ENCODE data around the gene LYPD6. TPM values are rescaled to one million over a fixed set of nuclear protein-coding genes. Genes with fewer than 3 reads are reported as not detected.

Gene LYPD6
- total RNA-seq, 4 donors from 2014 or later, result 0.57 to 1.2 (median 0.80) TPM

DNA sequence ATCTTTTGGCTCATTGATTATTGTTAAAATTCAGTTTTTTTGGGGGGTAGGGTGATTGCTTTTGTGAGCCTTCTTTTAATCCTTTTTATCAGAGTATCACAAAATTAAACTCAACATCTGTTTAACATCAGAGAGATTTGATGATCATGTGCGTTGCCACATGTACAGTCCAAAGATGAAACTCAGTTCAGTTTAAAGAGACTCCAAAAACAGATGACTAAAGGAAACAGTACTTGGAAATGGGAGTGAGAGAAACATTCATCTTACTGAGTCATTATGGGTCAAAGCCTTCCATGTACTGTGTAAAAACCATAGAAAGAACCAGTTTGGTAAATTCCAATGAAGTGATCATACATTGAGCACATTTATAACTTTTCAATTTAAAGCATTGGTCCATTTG lies 53.0 kb downstream of the LYPD6 start:
- 67 to 68% methylated on average over 1 of the region's 1 CpG for WGBS, 2 donors
- no peak for DNase-seq
- H3K27ac ChIP-seq, result no peak overlapping the region

DNA sequence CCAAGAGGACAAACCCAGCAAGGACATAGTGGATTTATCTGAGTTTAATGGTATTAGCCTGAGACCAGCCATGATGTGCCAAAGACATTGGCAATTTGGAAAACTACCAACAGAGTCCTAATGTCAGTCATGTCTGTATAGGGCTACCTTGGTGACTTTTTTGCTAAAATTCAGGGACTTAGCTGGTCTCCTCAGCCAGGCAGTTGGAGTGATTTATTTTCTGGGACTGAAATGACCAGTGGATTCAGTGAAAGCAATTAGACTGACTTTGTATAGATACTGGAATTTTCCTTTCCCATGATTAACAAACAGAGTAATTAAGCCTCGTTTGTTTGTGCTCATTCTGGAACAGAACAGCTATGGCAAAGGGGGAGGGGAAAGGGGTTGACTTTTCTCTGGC lies 55.0 kb downstream of the LYPD6 start:
- 33 to 43% methylated on average over 1 of the region's 1 CpG for WGBS, 2 donors
- intact Hi-C loops (cut with DNase I), result no loop called here
- no peaks in the 10 kb centered on the region for H3K36me3 ChIP-seq
- H3K4me1 ChIP-seq, result no peaks in the 10 kb centered on the region
- no peaks in the 10 kb centered on the region for H3K9me3 ChIP-seq
- H3K27me3 ChIP-seq, result no peaks in the 10 kb centered on the region
- TF ChIP-seq POLR2A (IDR thresholded peaks at IDR 0.05) (no peak), CTCF (IDR thresholded peaks at IDR 0.05) (no peak)
- no peak overlapping the region for H3K27ac ChIP-seq
- no peak for DNase-seq
- no peak overlapping the region for H3K4me3 ChIP-seq

More for the DNA sequence above, 53.0 kb downstream of the LYPD6 start:
- intact Hi-C loops (cut with DNase I), result no loop called here
- H3K36me3 ChIP-seq, result no peaks in the 10 kb centered on the region
- H3K27me3 ChIP-seq, result no peaks in the 10 kb centered on the region
- TF ChIP-seq CTCF (IDR thresholded peaks at IDR 0.05), result no peak
- no peak for TF ChIP-seq POLR2A (IDR thresholded peaks at IDR 0.05)
- no peaks in the 10 kb centered on the region for H3K9me3 ChIP-seq
- no peak overlapping the region for H3K4me3 ChIP-seq
- H3K4me1 ChIP-seq, result no peaks in the 10 kb centered on the region

- WGBS, 2 donors, result 79 to 89% methylated on average over 2 of the region's 2 CpGs
- no peak for TF ChIP-seq POLR2A (IDR thresholded peaks at IDR 0.05)
- no peaks in the 10 kb centered on the region for H3K27me3 ChIP-seq
- H3K4me3 ChIP-seq, result no peak overlapping the region
- intact Hi-C loops (cut with DNase I), result no loop called here
- H3K4me1 ChIP-seq, result no peaks in the 10 kb centered on the region
- H3K27ac ChIP-seq, result no peak overlapping the region
- no peaks in the 10 kb centered on the region for H3K36me3 ChIP-seq
- no peak for DNase-seq
- no peaks in the 10 kb centered on the region for H3K9me3 ChIP-seq
Observed at GRCh38 chr2:149387411-149387810, 57.0 kb downstream of the LYPD6 start.

GRCh38 chr2:149388120-149388816 lies 57.9 kb downstream of the LYPD6 start:
- Histone ChIP-seq H3K36me3 (no peaks in the 10 kb centered on the region), H3K9me3 (no peaks in the 10 kb centered on the region), H3K27ac (no peak overlapping the region), H3K4me3 (no peak overlapping the region), H3K4me1 (no peaks in the 10 kb centered on the region), H3K27me3 (no peaks in the 10 kb centered on the region)
- TF ChIP-seq CTCF (IDR thresholded peaks at IDR 0.05) (no peak), POLR2A (IDR thresholded peaks at IDR 0.05) (no peak)
- intact Hi-C loops (cut with DNase I), result no loop called here
- DNase-seq, result no peak
- 58 to 61% methylated on average over 2 of the region's 2 CpGs for WGBS, 2 donors

DNA sequence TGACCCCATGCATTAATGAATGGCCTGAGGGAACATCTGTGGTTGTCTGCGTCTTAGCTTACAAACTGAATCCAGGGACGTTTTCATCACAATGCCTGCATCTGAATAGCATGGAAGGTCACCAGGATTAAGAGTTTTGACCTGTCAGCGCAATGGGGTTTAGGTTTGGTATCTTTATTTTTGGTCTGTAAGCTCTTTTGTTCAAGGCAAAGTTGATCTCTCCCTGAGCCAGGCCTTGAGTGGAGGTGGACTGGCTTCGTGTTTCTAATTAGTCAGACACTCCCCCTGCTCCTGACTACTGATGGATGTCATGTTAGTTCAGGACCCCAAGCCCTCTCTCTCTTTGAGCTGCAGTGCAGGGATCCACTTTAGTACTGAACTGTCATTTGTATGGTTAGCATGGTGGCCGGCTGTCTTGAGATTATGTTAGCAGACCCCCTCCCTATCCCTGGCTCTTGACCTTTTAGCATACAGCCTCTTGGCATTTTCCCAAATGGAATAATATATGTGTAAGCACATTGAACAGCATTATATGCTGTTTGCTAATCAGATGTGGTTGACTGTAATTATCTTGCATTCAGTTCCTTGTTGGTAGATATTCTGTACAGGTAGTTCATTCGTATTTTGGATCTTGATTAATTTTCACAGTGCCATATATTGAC lies 59.2 kb downstream of the LYPD6 start:
- intact Hi-C loops (cut with DNase I), result no loop called here
- Histone ChIP-seq H3K36me3 (no peaks in the 10 kb centered on the region), H3K27me3 (no peaks in the 10 kb centered on the region), H3K9me3 (no peaks in the 10 kb centered on the region), H3K27ac (no peak overlapping the region), H3K4me3 (no peak overlapping the region), H3K4me1 (no peaks in the 10 kb centered on the region)
- 81% methylated on average over 6 of the region's 6 CpGs for WGBS, 2 donors
- TF ChIP-seq POLR2A (IDR thresholded peaks at IDR 0.05) (no peak), CTCF (IDR thresholded peaks at IDR 0.05) (no peak)
- DNase-seq, result no peak
